Upper lobe of left lung (tissue), 4 donors: Measurements from ENCODE around the gene GNAI2.

Experiments
- CTCF ChIP-seq, 6 experiments: fragments of 450-650 bp in 4 of 6; fragments of 200-600 bp in 2 of 6; sonication (generic) in 2 of 6; IDR thresholded peaks; one replicate each; pipeline ENCODE4 v1.5.1; 2016 to 2019; ENCODE audit warnings: antibody characterized with exemption in 6 of 6
- POLR2A ChIP-seq, 4 donors: fragments of 450-650 bp; IDR thresholded peaks; one replicate each; pipeline ENCODE4 v1.5.1; 2016 to 2017; ENCODE audit warnings: antibody characterized with exemption in 4 of 4, mild to moderate bottlenecking in 2 of 4
- POLR2AphosphoS5 ChIP-seq, 2 donors: sonication (generic); formaldehyde crosslinking; IDR thresholded peaks; one replicate each; pipeline ENCODE4 v1.5.1; 2017; ENCODE audit warnings: antibody characterized with exemption in 2 of 2

GRCh38 chr3:50286322-50287227 is 50.6 kb downstream of the GNAI2 start:
- TF ChIP-seq POLR2A (IDR thresholded peaks at IDR 0.05) (no peak), CTCF (IDR thresholded peaks at IDR 0.05) (no peak), POLR2AphosphoS5 (IDR thresholded peaks at IDR 0.05) (no peak)
